Mucosa of rectum (tissue), 2 donors: ENCODE measurements around the gene PARPBP.
"Not testable (repeated sequence)": the region's sequence is repeated elsewhere in the genome, so short reads cannot be mapped to it uniquely, and the experiment has no call there.

Experiments
- H3K27ac ChIP-seq, 2 donors: one replicate each; pipeline ENCODE4 v1.7.0; 2013; ENCODE audit warnings: inconsistent platforms in 2 of 2, low read depth in 2 of 2, low read length in 2 of 2
- H3K27me3 ChIP-seq, 2 donors: one replicate each; pipeline ENCODE4 v1.7.0; 2013; ENCODE audit warnings: low read length in 2 of 2; ENCODE audit not compliant: control insufficient read depth in 2 of 2, insufficient read depth in 2 of 2
- H3K36me3 ChIP-seq, 2 donors: one replicate each; pipeline ENCODE4 v1.7.0; 2013; ENCODE audit warnings: low read length in 2 of 2; ENCODE audit not compliant: control insufficient read depth in 2 of 2, insufficient read depth in 2 of 2
- H3K4me1 ChIP-seq, 2 donors: one replicate each; pipeline ENCODE4 v1.7.0; 2013; ENCODE audit warnings: low read length in 2 of 2, mild to moderate bottlenecking in 1 of 2; ENCODE audit not compliant: control insufficient read depth in 2 of 2, insufficient read depth in 2 of 2
- H3K4me3 ChIP-seq, 2 donors: one replicate each; pipeline ENCODE4 v1.7.0; 2013; ENCODE audit warnings: low read length in 2 of 2
- H3K9ac ChIP-seq, 2 donors: one replicate each; pipeline ENCODE4 v1.7.0; 2013; ENCODE audit warnings: low read length in 2 of 2, low read depth in 1 of 2, mild to moderate bottlenecking in 1 of 2
- H3K9me3 ChIP-seq, 2 donors: one replicate each; pipeline ENCODE4 v1.7.0; 2013; ENCODE audit warnings: low read length in 2 of 2; ENCODE audit not compliant: control insufficient read depth in 2 of 2
- donor health status: healthy.
- donor health status: Normal muscosa, but diverticular disease.

Gene PARPBP

DNA sequence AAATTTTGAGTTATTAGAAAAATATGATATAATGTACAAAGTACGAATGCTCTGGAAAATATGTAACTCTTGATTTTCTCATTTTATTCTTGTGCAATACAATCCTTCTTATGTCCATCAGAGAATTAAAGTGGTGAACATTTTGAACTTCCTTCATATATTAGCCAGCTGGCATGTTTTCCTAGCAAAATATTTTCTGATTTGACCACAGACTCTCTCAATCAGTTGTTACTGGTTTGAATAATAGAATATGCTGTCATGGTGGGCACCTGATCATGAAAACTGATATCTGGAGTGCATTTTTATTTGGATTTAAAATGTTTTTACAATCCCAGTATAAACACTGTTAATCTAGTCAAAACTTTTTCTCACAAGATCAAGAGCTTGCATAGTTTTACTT, 24.2 kb downstream of the PARPBP start:
- Histone ChIP-seq H3K9me3 (no peaks in the 10 kb centered on the region), H3K4me3 (no peak overlapping the region), H3K27me3 (no peaks in the 10 kb centered on the region), H3K36me3 (no peaks in the 10 kb centered on the region), H3K27ac (no peak overlapping the region), H3K9ac (no peak overlapping the region), H3K4me1 (no peaks in the 10 kb centered on the region)

DNA sequence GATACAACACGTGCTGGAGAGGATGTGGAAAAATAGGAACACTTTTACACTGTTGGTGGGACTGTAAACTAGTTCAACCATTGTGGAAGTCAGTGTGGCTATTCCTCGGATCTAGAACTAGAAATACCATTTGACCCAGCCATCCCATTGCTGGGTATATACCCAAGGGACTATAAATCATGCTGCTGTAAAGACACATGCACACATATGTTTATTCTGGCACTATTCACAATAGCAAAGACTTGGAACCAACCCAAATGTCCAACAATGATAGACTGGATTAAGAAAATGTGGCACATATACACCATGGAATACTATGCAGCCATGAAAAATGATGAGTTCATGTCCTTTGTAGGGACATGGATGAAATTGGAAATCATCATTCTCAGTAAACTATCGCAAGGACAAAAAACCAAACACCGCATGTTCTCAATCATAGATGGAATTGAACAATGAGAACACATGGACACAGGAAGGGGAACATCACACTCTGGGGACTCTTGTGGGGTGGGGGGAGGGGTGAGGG, 27.1 kb downstream of the PARPBP start:
- not testable (repeated sequence) for H3K4me1 ChIP-seq, H3K27me3 ChIP-seq, H3K9me3 ChIP-seq, H3K27ac ChIP-seq, H3K9ac ChIP-seq, H3K36me3 ChIP-seq, H3K4me3 ChIP-seq

GRCh38 chr12:102155206-102155605, 35.2 kb downstream of the PARPBP start:
- not testable (repeated sequence) for H3K27me3 ChIP-seq, H3K36me3 ChIP-seq

GRCh38 chr12:102163383-102163782, 43.4 kb downstream of the PARPBP start:
- Histone ChIP-seq H3K4me1 (no peaks in the 10 kb centered on the region), H3K36me3 (no peaks in the 10 kb centered on the region), H3K27me3 (no peaks in the 10 kb centered on the region), H3K9me3 (no peaks in the 10 kb centered on the region), H3K27ac (no peak overlapping the region), H3K4me3 (no peak overlapping the region), H3K9ac (no peak overlapping the region)

More at GRCh38 chr12:102155206-102155605, 35.2 kb downstream of the PARPBP start:
- not testable (repeated sequence) for H3K9ac ChIP-seq, H3K4me3 ChIP-seq, H3K27ac ChIP-seq, H3K9me3 ChIP-seq, H3K4me1 ChIP-seq

- H3K9ac ChIP-seq = no peak overlapping the region
- H3K36me3 ChIP-seq = no peaks in the 10 kb centered on the region
- H3K27ac ChIP-seq = no peak overlapping the region
- no peaks in the 10 kb centered on the region for H3K4me1 ChIP-seq
- H3K27me3 ChIP-seq = no peaks in the 10 kb centered on the region
- no peaks in the 10 kb centered on the region for H3K9me3 ChIP-seq
- no peak overlapping the region for H3K4me3 ChIP-seq
Measured at GRCh38 chr12:102167821-102168604, 48.0 kb downstream of the PARPBP start.

GRCh38 chr12:102169922-102170621, 50.1 kb downstream of the PARPBP start:
- Histone ChIP-seq H3K9ac (no peak overlapping the region), H3K36me3 (no peaks in the 10 kb centered on the region), H3K27ac (no peak overlapping the region), H3K9me3 (no peaks in the 10 kb centered on the region), H3K27me3 (no peaks in the 10 kb centered on the region), H3K4me1 (no peaks in the 10 kb centered on the region), H3K4me3 (no peak overlapping the region)

GRCh38 chr12:102171951-102172350, 52.0 kb downstream of the PARPBP start:
- Histone ChIP-seq H3K9me3 (no peaks in the 10 kb centered on the region), H3K4me3 (no peak overlapping the region), H3K9ac (no peak overlapping the region), H3K36me3 (no peaks in the 10 kb centered on the region), H3K4me1 (no peaks in the 10 kb centered on the region), H3K27ac (no peak overlapping the region), H3K27me3 (no peaks in the 10 kb centered on the region)

- H3K4me1 ChIP-seq = no peaks in the 10 kb centered on the region
- H3K27ac ChIP-seq = no peak overlapping the region
- H3K27me3 ChIP-seq = no peaks in the 10 kb centered on the region
- no peak overlapping the region for H3K4me3 ChIP-seq
- H3K36me3 ChIP-seq = no peaks in the 10 kb centered on the region
- no peak overlapping the region for H3K9ac ChIP-seq
- H3K9me3 ChIP-seq = no peaks in the 10 kb centered on the region
Measured at GRCh38 chr12:102172436-102172835, 52.5 kb downstream of the PARPBP start.

- Histone ChIP-seq H3K9ac (no peak overlapping the region), H3K9me3 (no peaks in the 10 kb centered on the region), H3K27ac (no peak overlapping the region), H3K36me3 (no peaks in the 10 kb centered on the region), H3K27me3 (no peaks in the 10 kb centered on the region), H3K4me3 (no peak overlapping the region), H3K4me1 (no peaks in the 10 kb centered on the region)
Measured at GRCh38 chr12:102174117-102174516, 54.1 kb downstream of the PARPBP start.

DNA sequence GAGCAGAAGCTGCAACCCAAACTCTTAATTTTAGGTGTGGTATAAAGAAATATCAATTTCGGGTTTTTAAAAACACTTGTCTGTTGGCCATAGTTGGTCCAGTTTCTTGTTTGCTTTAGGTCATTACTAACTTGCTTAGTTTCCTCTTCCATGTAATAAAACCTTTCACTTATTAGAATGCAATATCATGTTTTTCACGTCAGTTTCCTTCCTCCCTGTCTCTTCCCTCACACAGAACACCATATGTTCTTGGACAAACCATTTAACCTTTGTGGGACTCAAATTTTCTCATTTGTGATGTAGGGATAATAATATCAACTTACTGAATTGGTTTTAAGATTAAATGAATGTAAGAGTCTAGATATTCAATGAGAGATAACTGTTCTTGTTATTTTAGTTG, 54.8 kb downstream of the PARPBP start:
- H3K27ac ChIP-seq = no peak overlapping the region
- H3K4me1 ChIP-seq = no peaks in the 10 kb centered on the region
- H3K9ac ChIP-seq = no peak overlapping the region
- no peaks in the 10 kb centered on the region for H3K9me3 ChIP-seq
- H3K4me3 ChIP-seq = no peak overlapping the region
- no peaks in the 10 kb centered on the region for H3K36me3 ChIP-seq
- no peaks in the 10 kb centered on the region for H3K27me3 ChIP-seq
